Hepatocyte (in vitro differentiated cells): ENCODE data around the gene UNC13A.

Experiments used
- CTCF ChIP-seq: fragments of 200-600 bp; sonication (generic); IDR thresholded peaks from 2 replicates; pipeline ENCODE4 v1.5.1; 2016; ENCODE audit warnings: antibody characterized with exemption, mild to moderate bottlenecking; ENCODE audit not compliant: poor library complexity
- EZH2phosphoT487 ChIP-seq: fragments of 200-600 bp; sonication (generic); IDR thresholded peaks from one replicate; pipeline ENCODE4 v1.6.1; 2018; ENCODE audit warnings: antibody characterized with exemption, mild to moderate bottlenecking, low read depth, moderate library complexity; ENCODE audit not compliant: unreplicated experiment, severe bottlenecking

- TF ChIP-seq CTCF (no peak), EZH2phosphoT487 (peak; percentile 26)
Observed at GRCh38 chr19:17687857-17688784, at the start of gene UNC13A.
